ENCODE data around the gene SYTL2. TPM values are rescaled to one million over a fixed set of nuclear protein-coding genes. Genes with fewer than 3 reads are reported as not detected.

Gene SYTL2
- polyA plus RNA-seq, 1 donor from 2014 or later: 2.3 TPM

GRCh38 chr11:85698195-85698594 lies 112.7 kb downstream of the SYTL2 start:
- no peaks in the 10 kb centered on the region for H3K36me3 ChIP-seq (ENCODE audit: insufficient read depth, low read length)
- H3K27me3 ChIP-seq (ENCODE audit: insufficient read depth, low read depth, low read length): no peaks in the 10 kb centered on the region
- H3K27ac ChIP-seq (ENCODE audit: low read length): no peak overlapping the region
- no peak for TF ChIP-seq REST (IDR thresholded peaks at IDR 0.05; ENCODE audit: borderline replicate concordance)
- no peak for TF ChIP-seq POLR2AphosphoS5 (IDR thresholded peaks at IDR 0.05)
- TF ChIP-seq CTCF (IDR thresholded peaks at IDR 0.05; ENCODE audit: poor library complexity, severe bottlenecking): no peak
- no peak for TF ChIP-seq SMC3 (conservative IDR thresholded peaks at IDR 0.05; ENCODE audit: poor library complexity)
- TF ChIP-seq EZH2 (IDR thresholded peaks at IDR 0.05; ENCODE audit: borderline replicate concordance, insufficient read depth, low read length, poor library complexity, severe bottlenecking): no peak
- no peak for TF ChIP-seq EP300 (conservative IDR thresholded peaks at IDR 0.05; ENCODE audit: poor library complexity, severe bottlenecking)
- TF ChIP-seq MXI1 (conservative IDR thresholded peaks at IDR 0.05; ENCODE audit: poor library complexity, severe bottlenecking): no peak
- no peak for TF ChIP-seq RAD21 (conservative IDR thresholded peaks at IDR 0.05)
- no peak for TF ChIP-seq TAF1 (IDR thresholded peaks at IDR 0.05; ENCODE audit: low read depth)
- no peaks in the 10 kb centered on the region for H3F3A ChIP-seq (ENCODE audit: insufficient read depth, low read length, poor library complexity, severe bottlenecking)
- H3K79me2 ChIP-seq (replicated peaks; ENCODE audit: insufficient read depth, low read length): no peaks in the 10 kb centered on the region
- no peaks in the 10 kb centered on the region for H3K9me3 ChIP-seq (ENCODE audit: low read length)
- no peak overlapping the region for H3K4me3 ChIP-seq (ENCODE audit: low read length)
- no peak overlapping the region for H2AFZ ChIP-seq (ENCODE audit: low read depth, low read length)
- H3K4me2 ChIP-seq (ENCODE audit: low read length): no peak overlapping the region
- no peak overlapping the region for H3K9ac ChIP-seq (ENCODE audit: low read length)
- H4K20me1 ChIP-seq (ENCODE audit: insufficient read depth): no peaks in the 10 kb centered on the region
- H3K9me2 ChIP-seq (ENCODE audit: insufficient read depth, low read length): no peaks in the 10 kb centered on the region

GRCh38 chr11:85697747-85698146 lies 113.2 kb downstream of the SYTL2 start:
- TF ChIP-seq CTCF (IDR thresholded peaks at IDR 0.05; ENCODE audit: poor library complexity, severe bottlenecking): no peak
- no peak for TF ChIP-seq MXI1 (conservative IDR thresholded peaks at IDR 0.05; ENCODE audit: poor library complexity, severe bottlenecking)
- no peak for TF ChIP-seq POLR2AphosphoS5 (IDR thresholded peaks at IDR 0.05)
- no peak for TF ChIP-seq EP300 (conservative IDR thresholded peaks at IDR 0.05; ENCODE audit: poor library complexity, severe bottlenecking)
- no peak for TF ChIP-seq REST (IDR thresholded peaks at IDR 0.05; ENCODE audit: borderline replicate concordance)
- TF ChIP-seq SMC3 (conservative IDR thresholded peaks at IDR 0.05; ENCODE audit: poor library complexity): no peak
- no peak for TF ChIP-seq TAF1 (IDR thresholded peaks at IDR 0.05; ENCODE audit: low read depth)
- TF ChIP-seq RAD21 (conservative IDR thresholded peaks at IDR 0.05): no peak
- no peak for TF ChIP-seq EZH2 (IDR thresholded peaks at IDR 0.05; ENCODE audit: borderline replicate concordance, insufficient read depth, low read length, poor library complexity, severe bottlenecking)
- H3K79me2 ChIP-seq (replicated peaks; ENCODE audit: insufficient read depth, low read length): no peaks in the 10 kb centered on the region
- no peak overlapping the region for H3K4me3 ChIP-seq (ENCODE audit: low read length)

More at GRCh38 chr11:85697747-85698146, 113.2 kb downstream of the SYTL2 start:
- Histone ChIP-seq H2AFZ (ENCODE audit: low read depth, low read length) (no peak overlapping the region), H3F3A (ENCODE audit: insufficient read depth, low read length, poor library complexity, severe bottlenecking) (no peaks in the 10 kb centered on the region), H4K20me1 (ENCODE audit: insufficient read depth) (no peaks in the 10 kb centered on the region), H3K27ac (ENCODE audit: low read length) (no peak overlapping the region), H3K4me2 (ENCODE audit: low read length) (no peak overlapping the region), H3K9me3 (ENCODE audit: low read length) (no peaks in the 10 kb centered on the region), H3K27me3 (ENCODE audit: insufficient read depth, low read depth, low read length) (no peaks in the 10 kb centered on the region), H3K9ac (ENCODE audit: low read length) (no peak overlapping the region), H3K9me2 (ENCODE audit: insufficient read depth, low read length) (no peaks in the 10 kb centered on the region), H3K36me3 (ENCODE audit: insufficient read depth, low read length) (no peaks in the 10 kb centered on the region)

Measured in neural cell (in vitro differentiated cells).